Progenitor cell of endocrine pancreas (in vitro differentiated cells): ENCODE results near the gene ARFGAP2. TPM values are rescaled to one million over a fixed set of nuclear protein-coding genes. Genes with fewer than 3 reads are reported as not detected.
A peak's percentile ranks its signal among the peaks of the same experiment; 100 is the strongest.
"Not testable (repeated sequence)": the region's sequence is repeated elsewhere in the genome, so short reads cannot be mapped to it uniquely, and the experiment has no call there.

Experiments
- DNase-seq: peaks from one replicate; pipeline ENCODE4 v3.0.0; 2021; ENCODE audit warnings: low spot score; ENCODE audit not compliant: unreplicated experiment
- H3K27ac Mint-ChIP-seq: 2 replicates; pipeline ENCODE4 v1.8.0; 2021; ENCODE audit warnings: mild to moderate bottlenecking, moderate library complexity, mixed read lengths
- H3K27me3 Mint-ChIP-seq: 2 replicates; pipeline ENCODE4 v1.8.0; 2021; ENCODE audit warnings: mixed read lengths
- H3K36me3 Mint-ChIP-seq: 2 replicates; pipeline ENCODE4 v1.8.0; 2022; ENCODE audit warnings: mixed read lengths; ENCODE audit not compliant: insufficient read depth
- H3K4me1 Mint-ChIP-seq: 2 replicates; pipeline ENCODE4 v1.8.0; 2021; ENCODE audit warnings: low read depth, mixed read lengths
- H3K4me3 Mint-ChIP-seq: 2 replicates; pipeline ENCODE4 v1.8.0; 2021; ENCODE audit warnings: low read depth, mild to moderate bottlenecking, moderate library complexity, mixed read lengths
- H3K9me3 Mint-ChIP-seq: 2 replicates; pipeline ENCODE4 v1.8.0; 2021; ENCODE audit warnings: low read depth, mixed read lengths
- CTCF ChIP-seq: fragments of 200-600 bp; sonication (generic); IDR thresholded peaks from one replicate; pipeline ENCODE4 v1.5.0; 2021; ENCODE audit warnings: antibody characterized with exemption, mild to moderate bottlenecking; ENCODE audit not compliant: unreplicated experiment
- total RNA-seq: library from RNA; stranded (reverse); gene quantifications from 2 replicates; pipeline ENCODE4 v1.2.1, GENCODE V29; 2021

ARFGAP2 gene
- total RNA-seq, 1 donor from 2014 or later, result 109 TPM

- TF ChIP-seq CTCF, result no peak
- Mint-ChIP-seq H3K4me3 (peak overlapping the region; percentile 91), H3K27me3 (no peaks in the 10 kb centered on the region), H3K4me1 (peaks cover 15% of the 10 kb centered on the region), H3K9me3 (no peaks in the 10 kb centered on the region), H3K36me3 (peaks cover 5% of the 10 kb centered on the region), H3K27ac (peak overlapping the region; percentile 98)
- DNase-seq, result no peak
Observed at GRCh38 chr11:47216121-47216798, 39.6 kb upstream of the ARFGAP2 start.

GRCh38 chr11:47215366-47215910 is 38.8 kb upstream of the ARFGAP2 start:
- no peaks in the 10 kb centered on the region for H3K9me3 Mint-ChIP-seq
- H3K4me1 Mint-ChIP-seq, result peaks cover 15% of the 10 kb centered on the region
- no peak for DNase-seq
- peaks cover 5% of the 10 kb centered on the region for H3K36me3 Mint-ChIP-seq
- peak overlapping the region; percentile 98 for H3K27ac Mint-ChIP-seq
- peak overlapping the region; percentile 91 for H3K4me3 Mint-ChIP-seq
- H3K27me3 Mint-ChIP-seq, result no peaks in the 10 kb centered on the region
- TF ChIP-seq CTCF, result no peak

GRCh38 chr11:47213950-47214565 is 37.4 kb upstream of the ARFGAP2 start:
- DNase-seq, result peak; percentile 28
- peaks cover 15% of the 10 kb centered on the region for H3K4me1 Mint-ChIP-seq
- no peaks in the 10 kb centered on the region for H3K9me3 Mint-ChIP-seq
- H3K36me3 Mint-ChIP-seq, result peaks cover 4% of the 10 kb centered on the region
- H3K27me3 Mint-ChIP-seq, result no peaks in the 10 kb centered on the region
- peak overlapping the region; percentile 83 for H3K4me3 Mint-ChIP-seq
- H3K27ac Mint-ChIP-seq, result peak overlapping the region; percentile 97
- TF ChIP-seq CTCF, result no peak

GRCh38 chr11:47212938-47213337 is 36.3 kb upstream of the ARFGAP2 start:
- Mint-ChIP-seq H3K36me3 (no peaks in the 10 kb centered on the region), H3K27me3 (no peaks in the 10 kb centered on the region), H3K27ac (no peak overlapping the region), H3K4me3 (no peak overlapping the region), H3K4me1 (peaks cover 13% of the 10 kb centered on the region), H3K9me3 (no peaks in the 10 kb centered on the region)
- TF ChIP-seq CTCF, result no peak
- no peak for DNase-seq

- Mint-ChIP-seq H3K4me1 (no peaks in the 10 kb centered on the region), H3K4me3 (no peak overlapping the region), H3K36me3 (no peaks in the 10 kb centered on the region), H3K27me3 (no peaks in the 10 kb centered on the region), H3K9me3 (no peaks in the 10 kb centered on the region), H3K27ac (no peak overlapping the region)
- no peak for DNase-seq
- no peak for TF ChIP-seq CTCF
Observed at GRCh38 chr11:47208628-47209027, 31.9 kb upstream of the ARFGAP2 start.

- not testable (repeated sequence) for H3K36me3 Mint-ChIP-seq, DNase-seq, H3K4me3 Mint-ChIP-seq, H3K27ac Mint-ChIP-seq, H3K27me3 Mint-ChIP-seq, H3K4me1 Mint-ChIP-seq, H3K9me3 Mint-ChIP-seq
Observed at GRCh38 chr11:47208008-47208552, 31.4 kb upstream of the ARFGAP2 start.
